Kidney epithelial cell (primary cell): ENCODE measurements around the gene SLC29A2. TPM values are rescaled to one million over a fixed set of nuclear protein-coding genes. Genes with fewer than 3 reads are reported as not detected.

Experiments
- DNase-seq: peaks from one replicate; pipeline ENCODE4 v3.0.0-alpha.2; 2010; ENCODE audit warnings: low read depth
- H3K27me3 ChIP-seq: 2 replicates; pipeline ENCODE4 v1.6.0; 2011; ENCODE audit warnings: low read length; ENCODE audit not compliant: control insufficient read depth, insufficient read depth
- H3K36me3 ChIP-seq: 2 replicates; pipeline ENCODE4 v1.5.1; 2011; ENCODE audit warnings: low read length; ENCODE audit not compliant: control insufficient read depth, insufficient read depth
- H3K4me3 ChIP-seq: 2 replicates; pipeline ENCODE4 v1.5.1; 2011; ENCODE audit warnings: low read depth, mild to moderate bottlenecking, control low read depth, low read length
- CTCF ChIP-seq: IDR thresholded peaks from 2 replicates; pipeline ENCODE4 v1.5.1; 2011; ENCODE audit warnings: mild to moderate bottlenecking, moderate library complexity, low read length, control low read depth, inconsistent platforms; ENCODE audit not compliant: insufficient read depth, poor library complexity, severe bottlenecking
- total RNA-seq: library from RNA; depleted of rRNA; stranded (reverse); fragments of >200 nt; gene quantifications from 2 replicates; pipeline ENCODE4 v1.2.3, GENCODE V29; 2015

SLC29A2 gene
- total RNA-seq, 1 donor from 2014 or later: 5.5 TPM

- TF ChIP-seq CTCF: no peak
Measured at GRCh38 chr11:66315921-66316811, 55.4 kb downstream of the SLC29A2 start.

GRCh38 chr11:66315498-66315885 lies 56.1 kb downstream of the SLC29A2 start:
- peaks cover 2% of the 10 kb centered on the region for H3K27me3 ChIP-seq
- no peak for DNase-seq
- no peaks in the 10 kb centered on the region for H3K36me3 ChIP-seq
- no peak for TF ChIP-seq CTCF
- H3K4me3 ChIP-seq: no peak overlapping the region

More at GRCh38 chr11:66315921-66316811, 55.4 kb downstream of the SLC29A2 start:
- Histone ChIP-seq H3K36me3 (no peaks in the 10 kb centered on the region), H3K27me3 (peaks cover 2% of the 10 kb centered on the region), H3K4me3 (no peak overlapping the region)
- no peak for DNase-seq

GRCh38 chr11:66314561-66315497 lies 56.7 kb downstream of the SLC29A2 start:
- TF ChIP-seq CTCF: no peak
- Histone ChIP-seq H3K36me3 (no peaks in the 10 kb centered on the region), H3K4me3 (no peak overlapping the region), H3K27me3 (peaks cover 2% of the 10 kb centered on the region)
- no peak for DNase-seq

GRCh38 chr11:66314186-66314501 lies 57.4 kb downstream of the SLC29A2 start:
- Histone ChIP-seq H3K36me3 (no peaks in the 10 kb centered on the region), H3K4me3 (no peak overlapping the region), H3K27me3 (peaks cover 2% of the 10 kb centered on the region)
- TF ChIP-seq CTCF: no peak
- DNase-seq: no peak

- DNase-seq: no peak
- Histone ChIP-seq H3K4me3 (peak overlapping the region; percentile 3), H3K27me3 (peaks cover 2% of the 10 kb centered on the region), H3K36me3 (no peaks in the 10 kb centered on the region)
- no peak for TF ChIP-seq CTCF
Measured at GRCh38 chr11:66313321-66314185, 58.0 kb downstream of the SLC29A2 start.
